Adrenal gland (tissue), 12 donors: ENCODE measurements around the gene GPC3. TPM values are rescaled to one million over a fixed set of nuclear protein-coding genes. Genes with fewer than 3 reads are reported as not detected.

ENCODE experiments used
- DNase-seq, 7 donors: peaks; one replicate each; pipeline ENCODE4 v3.0.0-alpha.2; 2019 to 2020
- H3K27ac ChIP-seq, 5 donors: fragments of 200-600 bp; sonication (generic) in 4 of 5; 1 replicate in 3 of 5; 2 replicates in 2 of 5; pipeline versions ENCODE4 v1.5.1 to v1.8.0; 2016 to 2020; ENCODE audit warnings: mild to moderate bottlenecking in 1 of 5
- H3K27me3 ChIP-seq: fragments of 200-600 bp; 2 replicates; pipeline ENCODE4 v1.8.0; 2021
- H3K36me3 ChIP-seq, 2 donors: fragments of 200-600 bp; replicated peaks in 1 of 2; 1 replicate in 1 of 2; 2 replicates in 1 of 2; pipeline versions ENCODE4 v1.5.1 to v1.8.0; 2018 to 2022
- H3K4me1 ChIP-seq, 2 donors: fragments of 200-600 bp; replicated peaks in 1 of 2; 1 replicate in 1 of 2; 2 replicates in 1 of 2; pipeline versions ENCODE4 v1.5.1 to v1.8.0; 2018 to 2021
- H3K4me3 ChIP-seq, 4 donors: fragments of 200-600 bp; sonication (generic) in 3 of 4; one replicate each; pipeline ENCODE4 v1.5.1; 2016 to 2018
- H3K9me3 ChIP-seq, 3 donors: fragments of 200-600 bp; sonication (generic) in 1 of 3; replicated peaks in 1 of 3; 1 replicate in 2 of 3; 2 replicates in 1 of 3; pipeline versions ENCODE4 v1.5.1 to v1.8.0; 2016 to 2021
- POLR2A ChIP-seq, 2 donors: fragments of 450-650 bp; IDR thresholded peaks; one replicate each; pipeline ENCODE4 v1.6.1; 2017; ENCODE audit warnings: antibody characterized with exemption in 2 of 2, mild to moderate bottlenecking in 2 of 2, moderate library complexity in 1 of 2
- WGBS, 4 donors: extraction: QIAGEN DNeasy Blood & Tissue Kit in 2 of 4; methylation state at CpG; one replicate each; pipeline versions ENCODE4 v1.1.5 to v1.1.7; 2013 to 2017; 5-methylcytosine and 5-hydroxymethylcytosine counted together
- intact Hi-C, 2 donors: fragments of 100-400 bp; cut with DNase I; formaldehyde crosslinking; loops; one replicate each; pipeline versions ENCODE4 v1.14.1 to v1.15.0; 2022 to 2023
- polyA plus RNA-seq, 3 donors: library from polyadenylated mRNA; stranded (reverse); fragments of 200-250 nt in 2 of 3; fragments of 350-450 nt in 1 of 3; fragmentation: Illumina TruSeq in 1 of 3; extraction: RNeasy Lipid Tissue Mini Kit (QIAGEN cat#74804) in 1 of 3; gene quantifications; one replicate each; pipeline ENCODE4 v1.2.3, GENCODE V29; 2013 to 2014
- total RNA-seq, 9 donors: library from RNA; depleted of rRNA in 4 of 9; stranded (reverse); fragments of >200 nt in 4 of 9; fragments of 120-200 nt in 1 of 9; fragmentation: NEBNext Ultra II Directional in 1 of 9; extraction: Animal tissue kit (Norgen Biotek cat#: 25700) in 1 of 9; gene quantifications; one replicate each; pipeline versions ENCODE4 v1.1.0 to v1.2.4, GENCODE V29; 2013 to 2023
- TF ChIP-seq, protein P1 (sequence below), 6 experiments: fragments of 450-650 bp in 4 of 6; fragments of 200-600 bp in 2 of 6; sonication (generic) in 1 of 6; IDR thresholded peaks; 1 replicate in 5 of 6; 2 replicates in 1 of 6; pipeline versions ENCODE4 v1.5.1 to v1.8.0; 2016 to 2021; ENCODE audit warnings: antibody characterized with exemption in 6 of 6, mild to moderate bottlenecking in 2 of 6, moderate library complexity in 1 of 6
- donor health status: healthy with polysubstance abuse.
- donor health status: Bipolar disorder and iron deficiency.
- donor health status: DM: yes; HTN: yes; CAD: no.
- donor health status: DM: no; HTN: no; CAD: no.
- donor health status: DM: no; HTN: no; CAD: no.
- donor health status: DM: yes; HTN: yes; CAD: no.

The GPC3 gene
- total and polyA plus RNA-seq, 12 donors, result 3.5 to 56.7 (median 20.9) TPM

- 68 to 79% (median 69%) methylated on average over 6 of the region's 6 CpGs for WGBS, 4 donors
- TF ChIP-seq, protein P1, sequence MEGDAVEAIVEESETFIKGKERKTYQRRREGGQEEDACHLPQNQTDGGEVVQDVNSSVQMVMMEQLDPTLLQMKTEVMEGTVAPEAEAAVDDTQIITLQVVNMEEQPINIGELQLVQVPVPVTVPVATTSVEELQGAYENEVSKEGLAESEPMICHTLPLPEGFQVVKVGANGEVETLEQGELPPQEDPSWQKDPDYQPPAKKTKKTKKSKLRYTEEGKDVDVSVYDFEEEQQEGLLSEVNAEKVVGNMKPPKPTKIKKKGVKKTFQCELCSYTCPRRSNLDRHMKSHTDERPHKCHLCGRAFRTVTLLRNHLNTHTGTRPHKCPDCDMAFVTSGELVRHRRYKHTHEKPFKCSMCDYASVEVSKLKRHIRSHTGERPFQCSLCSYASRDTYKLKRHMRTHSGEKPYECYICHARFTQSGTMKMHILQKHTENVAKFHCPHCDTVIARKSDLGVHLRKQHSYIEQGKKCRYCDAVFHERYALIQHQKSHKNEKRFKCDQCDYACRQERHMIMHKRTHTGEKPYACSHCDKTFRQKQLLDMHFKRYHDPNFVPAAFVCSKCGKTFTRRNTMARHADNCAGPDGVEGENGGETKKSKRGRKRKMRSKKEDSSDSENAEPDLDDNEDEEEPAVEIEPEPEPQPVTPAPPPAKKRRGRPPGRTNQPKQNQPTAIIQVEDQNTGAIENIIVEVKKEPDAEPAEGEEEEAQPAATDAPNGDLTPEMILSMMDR (IDR thresholded peaks at IDR 0.05), result no peak
- no peak for TF ChIP-seq POLR2A (IDR thresholded peaks at IDR 0.05)
- no peak overlapping the region for H3K27ac ChIP-seq
Observed at GRCh38 chrX:133681897-133682296, 303.5 kb downstream of the GPC3 start.

DNA sequence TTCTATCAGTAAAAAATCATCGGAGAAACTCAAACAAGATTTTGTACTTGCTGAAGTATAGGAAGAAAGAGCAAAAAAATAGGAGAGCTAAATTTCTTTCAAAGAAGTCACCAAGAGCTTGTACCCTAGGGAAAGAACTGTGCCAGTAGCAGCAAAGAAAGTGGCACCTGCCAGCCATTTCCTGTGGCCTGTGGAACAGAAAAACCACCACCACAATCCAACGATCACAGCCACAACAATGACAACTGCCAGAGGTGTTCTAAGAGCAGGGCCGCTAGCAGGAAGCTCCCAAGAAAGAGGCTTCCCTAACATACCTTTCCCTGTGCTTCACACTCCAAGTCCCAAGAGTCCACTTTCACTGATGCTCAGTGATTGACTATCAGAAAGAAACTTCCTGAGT is 304.0 kb downstream of the GPC3 start:
- intact Hi-C loops, result no loop called here
- no peaks in the 10 kb centered on the region for H3K36me3 ChIP-seq
- no peaks in the 10 kb centered on the region for H3K4me1 ChIP-seq
- H3K4me3 ChIP-seq, result no peak overlapping the region
- DNase-seq, result no peak
- H3K9me3 ChIP-seq, result no peaks in the 10 kb centered on the region
- H3K27ac ChIP-seq, result no peak overlapping the region
- TF ChIP-seq, protein P1 (IDR thresholded peaks at IDR 0.05), result no peak
- TF ChIP-seq POLR2A (IDR thresholded peaks at IDR 0.05), result no peak
- 63 to 74% (median 68%) methylated on average over 3 of the region's 3 CpGs for WGBS, 4 donors
- peaks cover 15% of the 10 kb centered on the region for H3K27me3 ChIP-seq

More at GRCh38 chrX:133681897-133682296, 303.5 kb downstream of the GPC3 start:
- no peaks in the 10 kb centered on the region for H3K9me3 ChIP-seq
- no peaks in the 10 kb centered on the region for H3K4me1 ChIP-seq
- DNase-seq, result no peak
- no peak overlapping the region for H3K4me3 ChIP-seq
- H3K27me3 ChIP-seq, result peaks cover 15% of the 10 kb centered on the region
- intact Hi-C loops, result no loop called here
- no peaks in the 10 kb centered on the region for H3K36me3 ChIP-seq

DNA sequence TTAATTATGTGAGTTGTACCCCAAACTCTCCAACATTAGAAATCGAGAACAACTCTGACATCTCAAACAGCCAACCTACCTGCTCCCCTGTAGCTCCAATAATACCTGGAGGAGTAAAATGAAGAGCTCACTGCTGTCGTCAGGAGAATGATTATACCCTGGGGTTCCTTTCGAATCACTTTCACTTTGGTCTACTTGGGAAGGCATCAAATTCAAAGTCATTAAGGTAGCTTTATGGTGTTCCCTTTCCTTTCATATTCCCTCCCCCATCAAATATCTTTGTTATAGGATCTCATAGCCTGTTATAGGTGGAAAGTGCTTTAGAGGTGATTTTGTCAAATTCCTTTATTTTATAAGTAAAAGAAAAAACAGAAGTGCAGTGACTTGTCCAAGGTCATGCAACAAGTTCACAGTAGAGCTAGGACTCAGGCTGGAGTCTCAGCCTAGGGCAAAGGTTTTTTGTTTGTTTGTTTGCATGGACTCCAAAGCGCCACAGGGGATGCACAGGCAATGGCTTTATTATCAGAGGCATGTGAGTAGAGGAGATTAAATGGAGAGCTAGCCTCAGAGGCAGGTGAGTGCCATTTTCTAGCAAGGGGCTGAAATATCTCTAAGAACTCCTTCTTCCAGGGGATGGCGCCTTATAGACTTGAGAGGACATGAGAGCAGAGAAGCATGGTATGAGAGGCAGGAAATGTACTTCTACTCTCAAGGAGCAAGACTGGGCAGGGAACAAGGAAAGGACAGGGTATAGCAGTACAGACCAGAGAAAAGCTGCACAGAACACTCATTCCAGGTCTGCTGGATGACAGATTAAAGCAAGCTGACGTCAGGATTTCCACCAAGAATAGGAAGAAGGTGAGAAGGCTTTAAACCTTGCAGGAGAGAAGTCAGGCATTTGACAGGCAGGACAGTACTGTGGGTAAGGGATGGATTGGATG is 308.0 kb downstream of the GPC3 start:
- H3K27me3 ChIP-seq, result peaks cover 5% of the 10 kb centered on the region
- H3K9me3 ChIP-seq, result no peaks in the 10 kb centered on the region
- H3K4me1 ChIP-seq, result no peaks in the 10 kb centered on the region
- TF ChIP-seq POLR2A (IDR thresholded peaks at IDR 0.05), result no peak
- TF ChIP-seq, protein P1 (IDR thresholded peaks at IDR 0.05), result no peak
- intact Hi-C loops, result loop anchor here in 1 of 2 donors (10.0 kb wide), 2 partner anchors 343 to 703 kb away; no protein-coding TSS in a partner anchor
- no peak overlapping the region for H3K4me3 ChIP-seq
- no peaks in the 10 kb centered on the region for H3K36me3 ChIP-seq
- 61 to 88% (median 71%) methylated on average over 6 of the region's 6 CpGs for WGBS, 4 donors
- no peak overlapping the region for H3K27ac ChIP-seq
- DNase-seq, result no peak

DNA sequence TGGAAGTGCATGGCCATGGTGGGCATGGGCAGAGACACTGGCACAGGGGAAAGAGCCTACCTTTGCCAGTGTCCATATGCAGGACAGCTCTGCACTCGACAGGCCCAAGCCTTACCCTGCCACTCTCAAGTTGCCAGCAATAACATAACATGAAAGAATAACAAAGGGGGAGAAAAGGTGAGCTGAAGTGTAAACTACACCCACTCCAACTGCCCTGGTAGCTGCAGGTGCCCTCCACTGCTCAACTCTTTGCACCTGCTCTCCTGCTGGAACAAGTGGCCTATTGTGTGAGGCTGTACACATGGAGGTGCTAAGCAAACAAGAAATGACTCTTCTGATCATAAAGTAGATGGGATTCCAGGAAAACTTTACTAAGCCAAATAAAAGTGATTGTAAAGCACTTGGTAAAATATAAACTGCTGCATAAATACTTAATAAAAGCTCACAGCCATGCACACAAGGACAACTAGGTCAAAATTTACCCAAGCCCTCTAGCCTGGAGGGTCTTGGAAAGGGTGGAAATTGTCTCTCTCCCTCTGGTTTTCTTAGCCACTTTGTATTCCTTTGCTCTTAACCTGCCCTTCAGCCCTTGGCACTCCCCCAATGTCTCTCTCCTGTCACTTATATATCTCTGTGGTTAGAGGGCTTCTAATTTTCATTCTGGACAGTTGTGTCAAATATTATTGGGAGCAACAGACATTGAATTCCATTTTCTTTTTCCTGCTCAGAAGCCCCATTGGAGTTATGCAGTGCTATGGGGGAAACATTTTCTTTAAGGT is 308.9 kb downstream of the GPC3 start:
- no peaks in the 10 kb centered on the region for H3K4me1 ChIP-seq
- H3K27me3 ChIP-seq, result peaks cover 5% of the 10 kb centered on the region
- DNase-seq, result no peak
- 78 to 100% (median 92%) methylated on average over 1 of the region's 1 CpG for WGBS, 4 donors
- intact Hi-C loops, result loop anchor here in 1 of 2 donors (10.0 kb wide), 2 partner anchors 342 to 702 kb away; no protein-coding TSS in a partner anchor
- H3K27ac ChIP-seq, result no peak overlapping the region
- no peak overlapping the region for H3K4me3 ChIP-seq
- TF ChIP-seq, protein P1 (IDR thresholded peaks at IDR 0.05), result no peak
- no peak for TF ChIP-seq POLR2A (IDR thresholded peaks at IDR 0.05)
- H3K9me3 ChIP-seq, result no peaks in the 10 kb centered on the region
- no peaks in the 10 kb centered on the region for H3K36me3 ChIP-seq
